Lower lobe of right lung (tissue), 2 donors: ENCODE data around the gene SMIM45.

Source experiments
- ATAC-seq, 2 donors: fragments of 200-7000 bp; cut with Tn5 transposase; one replicate each; pipeline ENCODE4 v1.9.1; 2020 to 2022; ENCODE audit warnings: mild to moderate bottlenecking in 2 of 2, moderate library complexity in 2 of 2
- DNase-seq: peaks from one replicate; pipeline ENCODE4 v3.0.0-alpha.2; 2020
- H3K27ac ChIP-seq: fragments of 200-600 bp; one replicate; pipeline ENCODE4 v1.8.0; 2022
- H3K27me3 ChIP-seq: fragments of 200-600 bp; one replicate; pipeline ENCODE4 v1.8.0; 2022; ENCODE audit warnings: low read depth
- H3K36me3 ChIP-seq: fragments of 200-600 bp; one replicate; pipeline ENCODE4 v1.8.0; 2022; ENCODE audit warnings: mild to moderate bottlenecking
- H3K4me1 ChIP-seq: fragments of 200-600 bp; one replicate; pipeline ENCODE4 v1.8.0; 2022
- H3K4me3 ChIP-seq: fragments of 200-600 bp; one replicate; pipeline ENCODE4 v1.8.0; 2022; ENCODE audit warnings: mild to moderate bottlenecking
- H3K9me3 ChIP-seq: fragments of 200-600 bp; one replicate; pipeline ENCODE4 v1.8.0; 2022
- intact Hi-C: fragments of 100-400 bp; cut with DNase I; formaldehyde crosslinking; loops from one replicate; pipeline ENCODE4 v1.11.0; 2022
- TF ChIP-seq, protein P1 (sequence below): fragments of 200-600 bp; IDR thresholded peaks from one replicate; pipeline ENCODE4 v1.8.0; 2022; ENCODE audit warnings: antibody characterized with exemption, mild to moderate bottlenecking
- donor health status: DM: no; HTN: yes; CAD: no; lungs with severe emphysema.

Gene SMIM45

DNA sequence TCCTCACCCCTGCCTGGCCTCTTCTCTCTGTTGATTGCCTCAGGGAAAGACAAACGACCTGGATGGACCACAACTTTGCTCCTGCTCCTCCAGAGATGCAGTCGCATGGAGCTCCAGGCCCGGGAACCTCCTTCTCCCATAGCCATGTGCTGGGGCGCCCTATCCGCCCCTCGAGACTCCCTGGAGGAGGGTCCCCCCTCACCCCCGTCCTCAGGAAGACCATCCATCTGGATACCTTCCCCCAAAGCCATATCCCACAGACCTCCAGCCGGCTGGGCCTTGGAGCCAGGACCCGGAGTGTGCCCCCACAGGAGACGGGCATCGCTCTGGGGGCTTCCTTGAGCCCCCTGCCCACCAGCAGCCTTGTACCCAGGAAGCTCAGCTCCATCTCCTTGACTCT, 19.5 kb downstream of the SMIM45 start:
- Histone ChIP-seq H3K4me3 (no peak overlapping the region), H3K36me3 (no peaks in the 10 kb centered on the region), H3K9me3 (no peaks in the 10 kb centered on the region), H3K27me3 (peaks cover 36% of the 10 kb centered on the region), H3K27ac (no peak overlapping the region), H3K4me1 (no peaks in the 10 kb centered on the region)
- no peak for ATAC-seq
- TF ChIP-seq, protein P1, sequence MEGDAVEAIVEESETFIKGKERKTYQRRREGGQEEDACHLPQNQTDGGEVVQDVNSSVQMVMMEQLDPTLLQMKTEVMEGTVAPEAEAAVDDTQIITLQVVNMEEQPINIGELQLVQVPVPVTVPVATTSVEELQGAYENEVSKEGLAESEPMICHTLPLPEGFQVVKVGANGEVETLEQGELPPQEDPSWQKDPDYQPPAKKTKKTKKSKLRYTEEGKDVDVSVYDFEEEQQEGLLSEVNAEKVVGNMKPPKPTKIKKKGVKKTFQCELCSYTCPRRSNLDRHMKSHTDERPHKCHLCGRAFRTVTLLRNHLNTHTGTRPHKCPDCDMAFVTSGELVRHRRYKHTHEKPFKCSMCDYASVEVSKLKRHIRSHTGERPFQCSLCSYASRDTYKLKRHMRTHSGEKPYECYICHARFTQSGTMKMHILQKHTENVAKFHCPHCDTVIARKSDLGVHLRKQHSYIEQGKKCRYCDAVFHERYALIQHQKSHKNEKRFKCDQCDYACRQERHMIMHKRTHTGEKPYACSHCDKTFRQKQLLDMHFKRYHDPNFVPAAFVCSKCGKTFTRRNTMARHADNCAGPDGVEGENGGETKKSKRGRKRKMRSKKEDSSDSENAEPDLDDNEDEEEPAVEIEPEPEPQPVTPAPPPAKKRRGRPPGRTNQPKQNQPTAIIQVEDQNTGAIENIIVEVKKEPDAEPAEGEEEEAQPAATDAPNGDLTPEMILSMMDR: no peak
- DNase-seq: no peak
- intact Hi-C loops: no loop called here

DNA sequence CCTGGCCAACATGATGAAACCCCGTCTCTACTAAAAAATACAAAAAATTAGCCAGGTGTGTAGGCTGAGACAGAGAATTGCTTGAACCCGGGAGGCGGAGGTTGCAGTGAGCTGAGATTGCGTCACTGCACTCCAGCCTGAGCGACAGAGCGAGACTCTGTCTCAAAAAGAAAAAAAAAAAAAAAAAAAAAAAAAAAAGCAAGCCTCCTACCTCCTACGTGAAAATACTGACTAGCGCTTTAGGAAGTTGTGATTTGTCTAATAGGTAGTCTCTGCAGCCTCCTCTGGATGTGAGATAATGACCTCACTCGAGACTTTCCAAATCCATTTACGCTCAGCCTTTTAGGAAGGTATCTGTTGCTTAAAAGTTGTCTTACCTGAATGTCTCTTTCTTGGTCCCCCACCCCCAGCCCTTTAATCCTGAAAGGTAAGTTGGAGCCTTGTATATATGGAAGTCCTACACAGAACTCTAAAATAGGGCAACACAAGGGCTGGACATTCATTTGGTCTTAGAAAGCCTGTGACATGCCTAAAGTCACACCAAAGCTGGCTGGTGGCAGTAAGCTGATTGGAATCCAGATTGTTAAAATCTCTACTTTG, 22.8 kb downstream of the SMIM45 start:
- H3K9me3 ChIP-seq: no peaks in the 10 kb centered on the region
- peaks cover 5% of the 10 kb centered on the region for H3K4me1 ChIP-seq
- H3K27me3 ChIP-seq: peaks cover 53% of the 10 kb centered on the region
- H3K4me3 ChIP-seq: no peak overlapping the region
- TF ChIP-seq, protein P1: no peak
- intact Hi-C loops: no loop called here
- H3K36me3 ChIP-seq: no peaks in the 10 kb centered on the region
- no peak for DNase-seq
- H3K27ac ChIP-seq: no peak overlapping the region
- no peak for ATAC-seq

DNA sequence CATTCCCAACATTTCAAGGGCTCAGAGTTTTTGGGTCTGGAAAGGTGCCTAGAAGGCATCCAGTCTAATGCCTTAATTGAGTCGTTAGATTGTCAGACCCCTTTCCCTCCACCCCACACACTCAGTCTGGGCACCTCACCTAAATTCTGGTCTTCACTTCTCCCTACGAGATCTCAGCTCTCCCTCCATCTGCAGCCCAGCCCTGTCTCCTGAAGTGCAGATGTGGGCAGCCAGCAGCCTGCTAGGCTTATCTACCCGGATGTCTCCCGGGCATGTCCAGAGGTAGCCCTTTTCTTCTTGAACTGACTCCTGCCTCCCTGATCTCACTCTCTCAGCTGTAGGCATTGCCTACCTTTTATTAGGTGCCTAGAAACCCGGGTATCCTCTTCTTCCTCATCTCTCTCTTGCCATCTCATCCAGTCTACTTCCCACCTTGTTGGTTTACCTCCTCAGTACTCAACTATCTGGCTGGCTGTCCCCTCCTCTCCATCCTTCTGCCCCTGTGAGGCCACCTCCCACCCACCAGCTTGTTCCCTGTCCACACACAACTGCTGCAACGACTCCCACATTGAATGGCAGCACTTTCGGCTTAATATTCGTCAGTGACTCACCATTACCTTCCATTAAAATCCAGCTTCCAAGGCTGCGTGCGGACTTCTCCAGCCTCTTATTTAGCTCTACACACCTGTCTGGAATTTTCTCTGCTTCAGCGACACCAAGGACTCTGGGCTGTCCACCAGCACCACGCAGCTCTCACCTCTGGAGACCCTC, 23.5 kb downstream of the SMIM45 start:
- H3K9me3 ChIP-seq: no peaks in the 10 kb centered on the region
- H3K4me1 ChIP-seq: peaks cover 5% of the 10 kb centered on the region
- ATAC-seq: no peak
- no peak overlapping the region for H3K4me3 ChIP-seq
- peaks cover 53% of the 10 kb centered on the region for H3K27me3 ChIP-seq
- H3K27ac ChIP-seq: no peak overlapping the region
- DNase-seq: no peak
- no peaks in the 10 kb centered on the region for H3K36me3 ChIP-seq
- TF ChIP-seq, protein P1: no peak
- intact Hi-C loops: no loop called here

DNA sequence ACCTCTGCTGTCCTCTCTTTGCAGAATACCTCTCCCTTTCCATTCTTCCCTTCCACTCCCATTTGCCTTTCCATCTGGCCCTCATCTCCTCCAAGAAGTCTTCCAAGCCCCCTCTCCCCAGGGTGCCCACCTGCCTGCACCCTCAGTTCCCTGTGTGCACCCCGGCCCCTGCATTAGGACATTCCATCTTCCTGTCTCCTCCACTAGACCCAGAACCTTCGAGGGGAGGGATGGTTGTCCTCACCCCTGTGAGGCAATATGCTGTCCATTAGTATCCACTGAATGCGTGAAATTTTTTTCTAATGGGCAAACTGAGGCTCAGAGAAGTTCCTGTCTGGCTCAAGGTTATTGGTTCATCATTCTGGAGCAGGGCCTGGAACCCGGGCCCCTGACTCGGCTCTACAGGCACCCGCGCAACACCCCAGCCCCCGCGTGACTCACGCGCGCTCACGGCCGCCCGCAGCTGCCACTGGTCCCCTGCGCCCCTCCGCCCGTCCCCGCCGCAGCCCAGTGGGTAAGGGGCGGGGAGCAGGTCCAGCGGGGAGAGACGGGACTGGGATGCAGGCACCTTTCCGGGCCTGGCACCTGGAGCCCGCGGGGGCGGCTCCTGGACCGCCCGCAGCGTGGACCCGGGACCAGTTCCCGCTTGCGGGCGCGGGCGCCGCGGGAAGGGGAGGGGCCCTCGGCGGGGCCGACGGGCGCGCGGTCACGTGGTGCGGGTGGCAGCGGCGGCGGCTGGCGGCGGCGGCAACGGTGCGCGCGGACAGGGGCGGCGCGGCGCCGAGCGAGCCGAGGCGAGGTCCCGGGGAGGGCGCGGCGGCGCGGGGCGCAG, 24.3 kb downstream of the SMIM45 start:
- TF ChIP-seq, protein P1: no peak
- ATAC-seq (peak; percentile 67 to 72), DNase-seq (no peak)
- Histone ChIP-seq H3K27ac (no peak overlapping the region), H3K4me1 (peaks cover 5% of the 10 kb centered on the region), H3K9me3 (no peaks in the 10 kb centered on the region), H3K27me3 (peaks cover 53% of the 10 kb centered on the region), H3K36me3 (no peaks in the 10 kb centered on the region), H3K4me3 (peak overlapping the region; percentile 52)
- intact Hi-C loops: no loop called here

DNA sequence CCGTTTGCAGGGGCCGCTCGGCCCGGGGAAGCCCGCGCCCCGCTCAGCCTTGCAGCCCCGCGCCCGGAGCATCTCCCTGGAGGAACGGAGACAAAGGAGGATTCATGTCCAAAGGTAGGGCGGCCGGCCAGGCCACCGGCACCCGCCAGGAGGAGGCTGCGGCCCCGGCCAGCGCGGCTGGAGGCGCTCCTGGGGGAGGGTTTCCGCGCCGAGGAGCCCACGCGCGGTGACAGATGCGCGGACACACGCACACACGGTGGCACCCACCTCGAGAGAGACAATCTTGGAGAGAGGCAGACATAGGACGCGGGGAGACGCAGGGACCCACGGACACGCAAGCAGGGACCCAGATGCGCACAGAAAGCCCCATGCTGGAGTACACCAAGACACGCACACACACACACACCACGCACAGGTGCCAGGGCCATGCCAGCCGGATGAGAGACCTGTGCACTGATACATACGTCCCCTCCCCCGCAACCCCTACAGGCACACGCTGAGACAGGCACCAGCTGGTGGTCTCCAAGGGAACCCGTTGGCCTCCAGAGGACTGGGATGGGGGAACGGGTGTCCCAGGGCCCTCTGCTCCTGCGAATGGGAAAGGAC, 25.1 kb downstream of the SMIM45 start:
- peak in 1 of 2 donors; percentile 10 for ATAC-seq
- Histone ChIP-seq H3K4me1 (peaks cover 5% of the 10 kb centered on the region), H3K9me3 (no peaks in the 10 kb centered on the region), H3K36me3 (no peaks in the 10 kb centered on the region), H3K27ac (no peak overlapping the region), H3K27me3 (peaks cover 53% of the 10 kb centered on the region), H3K4me3 (peak overlapping the region; percentile 50)
- TF ChIP-seq, protein P1: no peak
- no peak for DNase-seq
- intact Hi-C loops: no loop called here
